ENCODE data around the gene CUTA. TPM values are rescaled to one million over a fixed set of nuclear protein-coding genes. Genes with fewer than 3 reads are reported as not detected.

CUTA gene
- total and polyA plus RNA-seq, 2 of the 13 experiments (the other 11 are each of a cell fraction or from before 2014, with no cell fraction given), result 170 to 180 TPM

DNA sequence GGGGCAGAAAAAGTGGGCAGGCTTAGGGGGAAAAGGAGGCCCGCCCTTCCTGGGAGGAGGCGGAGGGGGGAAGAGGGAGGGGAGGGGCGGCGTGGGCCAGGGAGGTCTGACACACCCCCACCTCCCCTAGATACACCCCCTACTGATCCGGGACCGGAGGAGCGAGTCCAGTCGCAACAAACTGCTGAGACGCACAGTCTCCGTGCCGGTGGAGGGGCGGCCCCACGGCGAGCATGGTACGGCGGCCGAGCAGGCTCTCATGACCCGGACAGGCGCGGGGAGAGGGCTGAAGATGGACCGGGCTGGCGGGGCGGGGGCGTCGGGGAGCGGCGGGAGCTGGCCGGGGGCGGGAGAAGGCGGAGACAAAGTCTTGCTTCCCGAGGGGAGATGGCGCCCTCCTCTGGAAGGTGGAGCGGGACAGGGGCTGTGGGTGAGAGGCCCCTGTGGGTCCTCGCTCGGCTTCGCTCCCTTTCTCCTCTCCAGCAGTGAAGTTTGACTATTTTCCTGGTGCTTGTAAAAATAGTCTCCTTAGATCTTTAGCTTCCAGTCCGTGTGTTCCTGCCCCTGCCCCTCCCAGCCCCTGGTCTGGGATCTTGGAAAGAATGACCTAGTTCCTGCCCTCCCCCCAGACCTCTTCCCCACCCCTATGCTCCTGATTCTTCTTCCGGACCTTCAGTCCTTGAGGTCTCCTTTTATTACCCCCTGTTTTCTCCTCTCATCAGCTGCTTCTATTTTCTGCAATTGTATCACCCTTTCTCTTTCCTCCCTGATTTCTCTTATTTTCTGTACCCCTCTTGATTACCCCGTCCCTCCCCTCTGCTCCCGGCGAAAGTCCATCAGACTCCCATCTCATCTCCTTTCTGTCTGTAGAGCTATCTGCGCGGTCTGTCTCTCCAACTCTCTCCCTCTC lies 8.0 kb upstream of the CUTA start (continued):
- TF ChIP-seq ZFP37 (CRISPR knock-in tag; IDR thresholded peaks at IDR 0.05; ENCODE audit: borderline replicate concordance) (0 out of 2 replicates have a peak, but pooled peaks have one; percentile 77), ZSCAN29 (CRISPR knock-in tag; conservative IDR thresholded peaks at IDR 0.05) (no peak), KLF6 (CRISPR knock-in tag; IDR thresholded peaks at IDR 0.05) (peak; percentile 62; the same call in 1 of the 2 replicates), KLF13 (CRISPR knock-in tag; IDR thresholded peaks at IDR 0.05) (no peak), KDM5B (CRISPR knock-in tag; IDR thresholded peaks at IDR 0.05; ENCODE audit: borderline replicate concordance) (peak; percentile 59; the same call in 1 of the 2 replicates), YY1 (IDR thresholded peaks at IDR 0.05; ENCODE audit: insufficient read depth, insufficient replicate concordance, low read depth, low read length) (peak; percentile 57), CCAR2 (optimal IDR thresholded peaks at IDR 0.05; ENCODE audit: low read depth, low read length) (no peak), SRSF9 (IDR thresholded peaks at IDR 0.05; ENCODE audit: borderline replicate concordance, insufficient read depth, low read depth, low read length, poor library complexity, severe bottlenecking) (no peak), CENPT (CRISPR knock-in tag; IDR thresholded peaks at IDR 0.05; ENCODE audit: low read depth) (no peak), FOXM1 (CRISPR knock-in tag; IDR thresholded peaks at IDR 0.05) (0 out of 2 replicates have a peak, but pooled peaks have one; percentile 41), U2AF2 (IDR thresholded peaks at IDR 0.05; ENCODE audit: low read depth, low read length) (no peak), THAP11 (CRISPR knock-in tag; IDR thresholded peaks at IDR 0.05) (peak; percentile 74), ISX (CRISPR knock-in tag; conservative IDR thresholded peaks at IDR 0.05) (no peak), KMT2A (CRISPR knock-in tag; IDR thresholded peaks at IDR 0.05) (no peak)
- TF ChIP-seq, protein P1, sequence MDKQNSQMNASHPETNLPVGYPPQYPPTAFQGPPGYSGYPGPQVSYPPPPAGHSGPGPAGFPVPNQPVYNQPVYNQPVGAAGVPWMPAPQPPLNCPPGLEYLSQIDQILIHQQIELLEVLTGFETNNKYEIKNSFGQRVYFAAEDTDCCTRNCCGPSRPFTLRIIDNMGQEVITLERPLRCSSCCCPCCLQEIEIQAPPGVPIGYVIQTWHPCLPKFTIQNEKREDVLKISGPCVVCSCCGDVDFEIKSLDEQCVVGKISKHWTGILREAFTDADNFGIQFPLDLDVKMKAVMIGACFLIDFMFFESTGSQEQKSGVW (CRISPR knock-in tag; IDR thresholded peaks at IDR 0.05; ENCODE audit: borderline replicate concordance), result no peak
- TF ChIP-seq, protein P2, sequence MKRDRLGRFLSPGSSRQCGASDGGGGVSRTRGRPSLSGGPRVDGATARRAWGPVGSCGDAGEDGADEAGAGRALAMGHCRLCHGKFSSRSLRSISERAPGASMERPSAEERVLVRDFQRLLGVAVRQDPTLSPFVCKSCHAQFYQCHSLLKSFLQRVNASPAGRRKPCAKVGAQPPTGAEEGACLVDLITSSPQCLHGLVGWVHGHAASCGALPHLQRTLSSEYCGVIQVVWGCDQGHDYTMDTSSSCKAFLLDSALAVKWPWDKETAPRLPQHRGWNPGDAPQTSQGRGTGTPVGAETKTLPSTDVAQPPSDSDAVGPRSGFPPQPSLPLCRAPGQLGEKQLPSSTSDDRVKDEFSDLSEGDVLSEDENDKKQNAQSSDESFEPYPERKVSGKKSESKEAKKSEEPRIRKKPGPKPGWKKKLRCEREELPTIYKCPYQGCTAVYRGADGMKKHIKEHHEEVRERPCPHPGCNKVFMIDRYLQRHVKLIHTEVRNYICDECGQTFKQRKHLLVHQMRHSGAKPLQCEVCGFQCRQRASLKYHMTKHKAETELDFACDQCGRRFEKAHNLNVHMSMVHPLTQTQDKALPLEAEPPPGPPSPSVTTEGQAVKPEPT (CRISPR knock-in tag; IDR thresholded peaks at IDR 0.05; ENCODE audit: low read depth), result no peak
- TF ChIP-seq, protein P3, sequence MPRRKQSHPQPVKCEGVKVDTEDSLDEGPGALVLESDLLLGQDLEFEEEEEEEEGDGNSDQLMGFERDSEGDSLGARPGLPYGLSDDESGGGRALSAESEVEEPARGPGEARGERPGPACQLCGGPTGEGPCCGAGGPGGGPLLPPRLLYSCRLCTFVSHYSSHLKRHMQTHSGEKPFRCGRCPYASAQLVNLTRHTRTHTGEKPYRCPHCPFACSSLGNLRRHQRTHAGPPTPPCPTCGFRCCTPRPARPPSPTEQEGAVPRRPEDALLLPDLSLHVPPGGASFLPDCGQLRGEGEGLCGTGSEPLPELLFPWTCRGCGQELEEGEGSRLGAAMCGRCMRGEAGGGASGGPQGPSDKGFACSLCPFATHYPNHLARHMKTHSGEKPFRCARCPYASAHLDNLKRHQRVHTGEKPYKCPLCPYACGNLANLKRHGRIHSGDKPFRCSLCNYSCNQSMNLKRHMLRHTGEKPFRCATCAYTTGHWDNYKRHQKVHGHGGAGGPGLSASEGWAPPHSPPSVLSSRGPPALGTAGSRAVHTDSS (CRISPR knock-in tag; conservative IDR thresholded peaks at IDR 0.05), result no peak
- TF ChIP-seq, protein P4, sequence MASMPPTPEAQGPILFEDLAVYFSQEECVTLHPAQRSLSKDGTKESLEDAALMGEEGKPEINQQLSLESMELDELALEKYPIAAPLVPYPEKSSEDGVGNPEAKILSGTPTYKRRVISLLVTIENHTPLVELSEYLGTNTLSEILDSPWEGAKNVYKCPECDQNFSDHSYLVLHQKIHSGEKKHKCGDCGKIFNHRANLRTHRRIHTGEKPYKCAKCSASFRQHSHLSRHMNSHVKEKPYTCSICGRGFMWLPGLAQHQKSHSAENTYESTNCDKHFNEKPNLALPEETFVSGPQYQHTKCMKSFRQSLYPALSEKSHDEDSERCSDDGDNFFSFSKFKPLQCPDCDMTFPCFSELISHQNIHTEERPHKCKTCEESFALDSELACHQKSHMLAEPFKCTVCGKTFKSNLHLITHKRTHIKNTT (CRISPR knock-in tag; IDR thresholded peaks at IDR 0.05), result no peak
- TF ChIP-seq, protein P5, sequence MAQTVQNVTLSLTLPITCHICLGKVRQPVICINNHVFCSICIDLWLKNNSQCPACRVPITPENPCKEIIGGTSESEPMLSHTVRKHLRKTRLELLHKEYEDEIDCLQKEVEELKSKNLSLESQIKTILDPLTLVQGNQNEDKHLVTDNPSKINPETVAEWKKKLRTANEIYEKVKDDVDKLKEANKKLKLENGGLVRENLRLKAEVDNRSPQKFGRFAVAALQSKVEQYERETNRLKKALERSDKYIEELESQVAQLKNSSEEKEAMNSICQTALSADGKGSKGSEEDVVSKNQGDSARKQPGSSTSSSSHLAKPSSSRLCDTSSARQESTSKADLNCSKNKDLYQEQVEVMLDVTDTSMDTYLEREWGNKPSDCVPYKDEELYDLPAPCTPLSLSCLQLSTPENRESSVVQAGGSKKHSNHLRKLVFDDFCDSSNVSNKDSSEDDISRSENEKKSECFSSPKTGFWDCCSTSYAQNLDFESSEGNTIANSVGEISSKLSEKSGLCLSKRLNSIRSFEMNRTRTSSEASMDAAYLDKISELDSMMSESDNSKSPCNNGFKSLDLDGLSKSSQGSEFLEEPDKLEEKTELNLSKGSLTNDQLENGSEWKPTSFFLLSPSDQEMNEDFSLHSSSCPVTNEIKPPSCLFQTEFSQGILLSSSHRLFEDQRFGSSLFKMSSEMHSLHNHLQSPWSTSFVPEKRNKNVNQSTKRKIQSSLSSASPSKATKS (CRISPR knock-in tag; IDR thresholded peaks at IDR 0.05), result no peak

Measured in HepG2 (cell line).